Non-pigmented ciliary epithelial cell (primary cell): Measurements from ENCODE around the gene PFKP.

ENCODE experiments used
- DNase-seq: peaks from one replicate; pipeline ENCODE4 v3.0.0-alpha.2; 2010; ENCODE audit warnings: low read depth

Gene PFKP

GRCh38 chr10:3071405-3072198 lies 4.3 kb downstream of the PFKP start:
- DNase-seq = peak; percentile 81

GRCh38 chr10:3072641-3073360 lies 5.5 kb downstream of the PFKP start:
- DNase-seq = no peak

- DNase-seq = no peak
Measured at GRCh38 chr10:3074145-3074665, 6.9 kb downstream of the PFKP start.

- DNase-seq = no peak
Measured at GRCh38 chr10:3074985-3075600, 7.7 kb downstream of the PFKP start.

GRCh38 chr10:3076138-3076537 lies 8.8 kb downstream of the PFKP start:
- DNase-seq = no peak

- DNase-seq = no peak
Measured at GRCh38 chr10:3077509-3077908, 10.2 kb downstream of the PFKP start.

GRCh38 chr10:3077940-3078630 lies 10.7 kb downstream of the PFKP start:
- no peak for DNase-seq

- DNase-seq = no peak
Measured at GRCh38 chr10:3081383-3081981, 14.1 kb downstream of the PFKP start.

GRCh38 chr10:3082290-3082689 lies 14.9 kb downstream of the PFKP start:
- DNase-seq = no peak

GRCh38 chr10:3085785-3086567 lies 18.6 kb downstream of the PFKP start:
- DNase-seq = no peak

- DNase-seq = no peak
Measured at GRCh38 chr10:3090388-3090787, 23.0 kb downstream of the PFKP start.

- peak; percentile 89 for DNase-seq
Measured at GRCh38 chr10:3090914-3091787, 23.8 kb downstream of the PFKP start.

GRCh38 chr10:3091921-3092320 lies 24.6 kb downstream of the PFKP start:
- no peak for DNase-seq

GRCh38 chr10:3093996-3094395 lies 26.6 kb downstream of the PFKP start:
- no peak for DNase-seq

GRCh38 chr10:3094609-3095036 lies 27.3 kb downstream of the PFKP start:
- DNase-seq = no peak

- peak; percentile 100 for DNase-seq
Measured at GRCh38 chr10:3095373-3096139, 28.2 kb downstream of the PFKP start.

GRCh38 chr10:3096149-3096548 lies 28.8 kb downstream of the PFKP start:
- DNase-seq = no peak

GRCh38 chr10:3097160-3097559 lies 29.8 kb downstream of the PFKP start:
- no peak for DNase-seq

- no peak for DNase-seq
Measured at GRCh38 chr10:3098689-3099088, 31.3 kb downstream of the PFKP start.
